ENCODE data around the gene CSF2RB.

- TF ChIP-seq POLR2AphosphoS5 (IDR thresholded peaks at IDR 0.05; ENCODE audit: low read depth, low read length), result no peak
- no peak for TF ChIP-seq POLR2A (IDR thresholded peaks at IDR 0.05; ENCODE audit: low read depth, low read length)
- TF ChIP-seq TAF1 (IDR thresholded peaks at IDR 0.05; ENCODE audit: low read depth, low read length), result no peak
- no peak for TF ChIP-seq SPI1 (IDR thresholded peaks at IDR 0.05; ENCODE audit: low read depth, low read length)
These were observed 63.2 kb downstream of the CSF2RB start for GRCh38 chr22:36976606-36977005.
